GM21717 (cell line): ENCODE results near the gene DOCK10.

ENCODE experiments used
- ATAC-seq: cut with Tn5 transposase; IDR thresholded peaks from one replicate; pipeline ENCODE4 v1.9.1; 2021; ENCODE audit warnings: mild to moderate bottlenecking, moderate library complexity; ENCODE audit not compliant: unreplicated experiment

The DOCK10 gene

DNA sequence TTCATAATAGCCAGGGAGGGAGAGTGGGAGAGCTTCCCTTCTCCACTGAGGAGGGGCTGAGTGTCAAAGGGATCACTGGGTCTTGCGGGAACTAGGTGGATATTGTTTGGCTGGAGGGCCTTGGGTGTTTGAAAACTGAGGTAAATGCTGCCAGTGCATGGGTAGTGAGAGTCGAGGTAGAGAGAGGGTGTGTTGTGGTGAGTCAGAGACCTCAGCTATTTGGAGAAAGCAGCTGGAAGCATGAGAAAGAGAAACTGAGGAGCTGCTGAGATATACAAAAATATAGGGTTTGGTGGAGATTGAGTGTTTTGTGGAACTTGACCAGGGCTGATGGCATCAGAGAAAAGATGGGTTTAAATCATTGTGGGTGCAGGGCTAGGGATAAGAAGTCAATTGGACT lies 199.1 kb downstream of the DOCK10 start:
- ATAC-seq, result no peak

DNA sequence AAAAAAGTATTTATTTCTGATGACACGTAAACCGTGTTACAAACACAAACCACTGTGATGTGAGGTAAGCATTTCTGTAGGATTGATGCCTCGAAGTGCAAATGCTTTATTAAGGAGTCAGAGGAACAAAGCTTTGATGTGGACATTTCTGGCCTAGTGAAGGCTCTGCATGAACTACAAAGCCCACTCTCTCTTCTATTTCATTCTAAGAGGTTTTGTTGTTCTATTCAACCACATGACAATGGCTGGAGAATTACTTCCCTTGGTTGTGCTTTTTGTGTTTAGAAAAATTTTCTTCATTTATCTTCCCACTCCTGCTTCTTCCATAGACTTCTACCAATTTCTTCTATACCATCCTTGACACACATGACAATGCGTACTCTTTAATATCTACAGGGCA lies 200.4 kb downstream of the DOCK10 start:
- ATAC-seq, result no peak

DNA sequence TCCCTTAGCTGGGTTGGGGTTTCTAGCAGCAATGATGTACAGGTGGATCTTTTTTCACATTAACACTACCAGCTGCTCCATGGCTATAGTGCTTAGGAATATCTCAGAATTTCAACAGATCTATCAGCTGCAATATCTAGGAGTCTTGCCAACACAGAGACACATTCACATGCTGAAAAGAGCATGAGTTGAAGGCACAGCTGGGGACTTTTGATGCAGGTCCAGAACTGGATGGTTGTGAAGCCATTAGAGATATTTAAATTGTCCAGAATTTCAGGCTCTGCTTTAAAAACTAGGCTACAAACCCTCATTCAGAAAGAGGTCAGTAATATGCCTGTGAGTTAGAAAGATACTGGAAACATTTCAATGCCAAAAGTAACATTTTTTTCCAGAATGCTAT lies 203.9 kb downstream of the DOCK10 start:
- ATAC-seq, result no peak

DNA sequence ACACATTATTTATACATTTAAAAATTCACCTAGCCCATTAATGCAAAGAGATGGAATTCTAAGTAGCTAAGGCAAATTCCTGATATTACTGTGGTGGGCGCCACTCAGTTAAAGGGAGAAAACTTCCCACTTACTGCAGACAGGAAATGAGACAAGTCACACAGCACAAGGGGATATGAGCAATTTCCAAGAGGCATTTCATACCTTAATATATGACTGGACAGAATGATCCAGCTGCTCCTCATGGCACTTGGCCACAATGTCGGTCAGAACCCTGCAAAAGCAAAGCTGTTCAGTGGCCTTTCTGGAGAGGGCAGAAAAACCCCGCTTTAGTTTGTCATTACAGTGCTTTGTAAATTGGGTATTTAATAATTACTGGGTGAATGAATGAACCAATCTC lies 204.7 kb downstream of the DOCK10 start:
- ATAC-seq, result no peak

DNA sequence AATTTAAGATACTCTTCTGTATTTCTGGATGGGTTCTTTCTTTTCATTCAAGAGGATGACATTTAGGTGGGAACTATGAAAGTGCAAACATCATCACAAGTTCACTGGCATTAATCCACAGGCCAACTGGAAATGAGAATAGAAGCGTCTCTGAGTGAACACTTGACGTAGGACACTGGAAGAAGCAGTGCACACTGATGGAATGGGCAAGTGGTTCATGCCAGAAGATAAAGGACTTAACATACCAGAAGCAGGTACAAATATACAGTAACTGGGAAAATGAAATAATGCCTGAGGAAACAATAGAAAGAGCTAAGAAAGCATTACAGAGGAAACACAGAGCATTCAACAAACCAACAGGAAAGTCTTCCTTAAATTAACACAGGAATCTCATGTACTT lies 205.2 kb downstream of the DOCK10 start:
- ATAC-seq, result no peak

DNA sequence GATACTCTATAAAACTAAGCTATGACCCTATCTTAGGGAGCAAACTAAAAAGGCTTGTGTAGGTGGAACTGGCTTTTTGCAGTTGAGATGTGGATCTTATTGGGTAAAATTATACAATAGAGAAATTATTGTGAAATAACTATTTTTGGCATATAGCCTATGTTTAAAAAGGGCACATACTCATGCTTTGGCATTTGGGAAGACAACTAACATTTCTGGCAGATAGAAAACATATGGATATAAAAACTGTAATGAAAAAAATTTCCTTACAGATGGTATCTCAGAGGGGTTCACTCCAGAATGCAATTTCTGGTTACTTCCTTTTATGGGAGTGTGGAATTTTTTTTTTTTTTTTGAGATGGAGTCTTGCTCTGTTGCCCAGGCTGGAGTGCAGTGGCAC lies 206.0 kb downstream of the DOCK10 start:
- ATAC-seq, result no peak

DNA sequence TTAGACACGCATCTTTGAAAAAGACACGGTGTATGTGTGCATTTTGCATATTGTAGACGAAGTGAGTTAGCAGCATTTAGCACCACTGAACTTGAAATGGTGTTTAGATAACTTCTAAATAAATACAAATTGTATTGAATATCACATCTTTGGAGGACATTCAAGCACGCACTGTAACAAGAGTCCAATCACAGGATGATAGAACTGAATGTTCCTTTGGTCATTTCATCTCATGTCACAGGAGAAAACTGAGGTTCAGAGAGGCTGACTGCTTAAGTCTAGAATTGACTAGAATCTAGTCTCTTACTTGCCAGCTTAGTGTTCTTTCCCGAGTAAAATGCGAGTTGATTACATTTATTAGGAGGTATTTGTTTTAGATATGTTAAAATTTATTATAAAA lies 206.9 kb downstream of the DOCK10 start:
- ATAC-seq, result no peak

DNA sequence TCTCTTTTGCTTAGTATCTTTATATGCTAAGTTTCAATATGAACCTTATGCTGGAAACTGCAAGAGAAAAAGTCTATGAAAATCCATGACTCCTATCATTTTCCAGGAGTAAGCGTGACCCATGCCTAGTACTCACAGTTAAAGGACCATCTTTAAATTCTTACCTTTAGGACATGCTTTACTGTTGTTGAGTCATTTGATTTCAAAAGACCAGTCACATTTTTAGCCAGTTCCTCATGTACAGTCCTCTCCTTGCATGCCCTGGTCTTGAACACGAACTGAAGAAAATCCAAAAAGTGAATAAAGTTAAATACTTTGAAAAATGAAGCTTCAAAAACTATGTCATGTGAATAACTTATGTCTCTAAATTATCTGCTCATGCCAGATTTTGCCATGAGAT lies 208.3 kb downstream of the DOCK10 start:
- ATAC-seq, result no peak

DNA sequence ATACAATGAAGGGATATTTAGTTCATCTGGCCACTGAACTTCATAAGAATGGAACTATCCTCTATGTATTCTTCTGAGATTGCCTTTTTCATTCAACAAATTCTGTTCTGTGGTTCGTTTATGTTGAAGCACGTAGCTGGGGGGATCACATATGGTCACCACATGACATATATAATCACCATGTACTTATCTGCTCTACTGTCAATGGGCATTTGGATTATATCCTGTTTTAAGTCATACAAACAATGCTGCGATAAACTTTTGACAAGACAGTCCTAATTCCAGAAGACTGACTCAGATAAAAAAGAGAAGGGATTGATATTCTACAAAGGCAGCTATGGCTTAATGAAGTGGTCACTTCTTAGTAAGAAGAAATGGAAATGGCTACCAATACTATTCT lies 210.1 kb downstream of the DOCK10 start:
- no peak for ATAC-seq

DNA sequence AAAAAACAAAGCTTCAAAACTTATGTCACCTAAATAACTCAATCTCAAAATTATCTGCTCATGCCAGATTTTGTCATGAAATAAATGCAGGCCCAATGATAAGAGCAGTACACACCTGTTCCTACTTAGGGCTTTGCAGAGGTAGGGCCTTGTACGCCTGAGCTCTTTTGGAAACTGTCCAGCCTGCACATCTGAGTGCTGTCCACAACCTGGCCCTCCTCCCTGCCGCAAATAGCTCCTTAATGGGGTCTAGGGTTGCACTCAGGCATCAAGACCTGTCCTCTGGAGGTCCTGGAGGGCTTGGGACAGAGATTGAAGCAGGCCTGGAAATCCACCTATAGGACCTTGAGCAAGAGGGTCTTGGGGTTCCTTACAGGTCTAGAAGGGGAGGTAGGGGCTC lies 210.7 kb downstream of the DOCK10 start:
- ATAC-seq, result no peak

DNA sequence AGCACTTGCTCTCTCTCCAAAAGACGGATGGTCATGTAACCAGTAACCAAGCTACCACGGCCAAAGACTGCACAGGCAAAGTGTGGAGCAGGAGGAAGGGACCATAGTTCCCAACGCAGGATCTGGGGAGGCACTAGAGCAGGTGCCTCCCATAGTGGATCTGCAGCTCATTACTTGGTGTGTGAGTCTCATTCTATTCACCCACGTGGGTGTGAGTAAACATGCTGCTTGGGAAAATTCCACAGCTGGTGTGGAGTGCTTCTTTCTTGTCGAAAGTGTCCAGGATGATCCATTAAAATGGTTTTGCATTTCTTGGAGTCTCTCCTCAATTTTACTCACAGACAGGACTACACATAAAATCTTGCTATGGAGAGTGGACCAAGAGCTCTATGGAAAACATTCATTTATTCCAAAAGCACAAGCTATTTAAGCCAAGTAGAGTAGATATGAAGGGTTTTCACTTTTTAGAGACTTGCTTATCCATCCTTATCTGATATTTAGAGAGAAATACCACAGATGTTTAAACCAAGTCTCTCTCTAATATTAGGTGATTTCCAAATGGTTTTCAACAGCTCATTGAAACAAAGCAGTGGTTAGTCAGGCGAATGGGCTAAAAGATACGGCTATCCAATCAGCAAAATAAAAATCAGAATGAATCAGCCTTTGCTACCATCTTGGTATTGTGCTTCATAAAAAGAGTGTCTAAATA lies 221.8 kb downstream of the DOCK10 start:
- ATAC-seq, result no peak

DNA sequence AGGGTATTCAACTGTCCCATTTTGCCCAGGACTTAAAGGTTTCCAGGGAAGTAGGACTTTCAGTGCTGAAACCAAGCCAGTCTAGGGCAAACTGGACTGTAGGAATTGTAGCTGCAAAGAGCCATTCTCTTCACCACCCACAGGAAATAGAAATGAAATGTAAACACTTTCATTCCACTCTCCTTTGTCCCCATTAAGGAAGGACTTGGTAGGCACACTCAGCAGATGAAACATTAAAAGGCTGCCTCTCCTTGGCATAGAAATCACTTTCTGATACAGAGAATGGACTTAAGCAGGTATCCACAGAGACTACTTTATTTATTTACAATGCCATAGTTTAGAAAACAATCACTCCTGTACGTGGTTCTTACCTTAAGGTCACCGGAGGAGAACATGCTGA lies 223.2 kb downstream of the DOCK10 start:
- no peak for ATAC-seq

DNA sequence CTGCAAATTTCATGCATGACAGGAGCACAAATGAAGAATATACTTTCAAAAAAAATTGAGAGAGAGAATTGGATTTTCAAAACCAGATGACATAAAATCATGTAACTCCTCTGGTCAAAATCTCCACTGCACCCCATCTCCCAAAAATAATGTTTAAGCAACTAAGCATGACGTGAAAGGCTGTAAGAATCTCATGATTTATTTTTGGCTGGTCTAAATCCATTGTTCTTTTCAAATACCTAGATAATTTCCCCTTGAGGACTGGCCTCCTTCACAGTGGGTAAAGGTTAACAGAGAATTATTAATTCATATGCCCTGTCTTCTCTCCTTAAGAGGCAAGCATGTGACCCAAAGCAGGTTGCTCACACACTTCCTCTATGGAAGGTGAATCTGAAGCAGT lies 224.6 kb downstream of the DOCK10 start:
- ATAC-seq, result no peak

DNA sequence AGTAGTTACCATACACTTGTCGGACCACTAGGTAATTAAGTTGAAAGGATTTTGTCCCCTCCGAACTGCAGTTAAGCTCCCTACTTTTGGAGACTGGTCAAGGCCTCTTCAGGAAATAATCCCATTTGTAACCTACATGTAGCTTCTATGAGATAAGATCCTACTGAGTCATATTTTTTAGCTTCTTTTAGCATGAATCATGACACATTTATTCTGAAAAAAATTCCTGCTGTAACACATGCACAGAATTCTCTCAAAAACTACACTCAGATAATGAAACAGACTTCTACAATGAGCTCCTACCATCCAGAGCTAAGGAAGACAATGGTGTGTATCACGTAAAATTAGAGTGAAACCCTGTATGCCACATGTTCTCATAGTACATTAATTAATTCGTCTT lies 225.5 kb downstream of the DOCK10 start:
- ATAC-seq, result no peak

DNA sequence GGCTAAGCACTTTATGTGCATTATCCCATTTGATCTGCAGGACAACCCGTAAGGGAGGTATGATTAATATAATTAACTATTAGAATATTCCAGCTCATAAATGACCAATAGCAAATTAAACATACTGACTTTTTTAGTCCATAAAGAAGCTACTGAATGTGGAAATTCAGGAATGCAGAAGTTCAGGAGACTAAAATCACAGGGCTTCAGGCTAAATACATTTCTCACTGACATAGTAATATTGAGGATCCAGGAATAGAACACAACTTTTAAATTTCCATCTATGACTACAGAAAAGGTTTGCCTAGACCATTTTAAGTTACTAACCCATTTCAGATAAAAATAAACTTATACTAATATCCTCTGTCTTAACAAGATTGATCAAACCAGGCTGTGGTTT lies 228.7 kb downstream of the DOCK10 start:
- ATAC-seq, result no peak

DNA sequence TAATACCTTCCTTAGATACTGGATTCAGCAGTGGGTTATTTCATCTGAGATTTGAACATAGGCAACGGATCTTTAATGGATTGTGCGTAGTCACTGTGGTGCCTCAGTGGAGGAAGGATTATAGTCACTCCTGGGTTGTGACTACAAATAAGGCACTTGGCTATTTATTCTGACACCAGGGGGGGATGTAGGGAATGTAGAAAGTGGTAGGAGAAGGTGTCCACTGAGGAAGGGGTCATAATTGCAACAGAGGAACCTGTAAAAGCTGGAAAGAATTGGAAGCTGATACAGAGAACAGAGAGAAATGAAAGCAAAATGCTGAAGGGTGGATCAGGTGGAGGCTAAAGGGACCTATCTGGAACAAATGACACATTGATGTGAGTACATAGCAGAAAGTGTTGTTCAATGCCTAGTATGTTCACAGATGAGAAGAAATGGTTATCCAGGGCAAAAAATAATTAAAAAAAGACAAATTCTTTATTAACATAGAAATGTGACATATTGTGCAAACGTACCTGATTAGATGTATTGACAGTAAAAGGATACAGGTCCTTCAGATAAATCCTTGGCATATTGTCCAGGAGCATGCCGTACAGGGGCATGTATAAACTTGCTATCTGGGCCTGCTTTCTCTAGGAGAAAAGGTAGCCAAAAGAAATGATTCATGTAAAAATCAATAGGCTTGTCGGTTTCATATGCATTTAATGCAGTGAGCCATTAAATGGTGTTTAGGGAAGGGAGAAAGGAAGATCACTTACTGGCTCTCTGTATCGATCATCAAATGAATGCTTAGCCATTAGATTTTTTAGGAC lies 234.9 kb downstream of the DOCK10 start:
- no peak for ATAC-seq

DNA sequence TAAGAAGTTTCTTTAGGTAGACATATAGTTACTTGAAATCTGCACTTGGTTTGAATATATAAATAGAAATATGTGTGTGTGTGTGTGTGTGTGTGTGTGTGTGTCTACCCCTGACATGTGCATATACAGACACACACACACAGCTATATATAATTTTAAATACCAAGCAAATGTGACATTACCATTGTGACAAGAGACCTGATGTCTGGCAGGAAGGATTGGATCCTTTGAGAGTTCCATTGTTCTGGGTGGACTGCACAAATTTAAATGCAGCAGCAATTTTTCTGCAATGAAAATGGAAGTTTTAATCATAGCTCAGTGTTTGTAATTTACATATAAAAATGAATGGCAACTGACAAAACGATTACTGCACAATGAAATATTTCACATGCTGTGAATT lies 238.3 kb downstream of the DOCK10 start:
- ATAC-seq, result no peak

DNA sequence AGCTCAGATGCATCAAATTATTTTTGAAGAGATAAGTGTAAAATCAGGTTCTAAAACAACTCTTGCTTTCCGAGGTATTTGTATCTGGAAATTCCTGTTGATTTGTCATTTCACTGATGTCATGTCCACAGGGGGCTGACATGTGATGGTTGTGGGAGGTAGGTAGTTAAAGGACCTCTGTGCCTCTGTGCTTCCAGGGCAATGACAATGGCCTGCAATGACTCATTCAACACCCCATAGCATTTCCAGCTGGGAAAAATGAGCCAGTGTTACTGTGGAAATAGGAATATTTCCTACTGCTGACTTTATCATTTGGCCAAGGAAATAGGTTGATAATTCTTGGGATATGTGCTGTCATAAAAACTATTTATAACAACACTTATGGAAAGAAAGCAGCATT lies 239.9 kb downstream of the DOCK10 start:
- ATAC-seq, result no peak

DNA sequence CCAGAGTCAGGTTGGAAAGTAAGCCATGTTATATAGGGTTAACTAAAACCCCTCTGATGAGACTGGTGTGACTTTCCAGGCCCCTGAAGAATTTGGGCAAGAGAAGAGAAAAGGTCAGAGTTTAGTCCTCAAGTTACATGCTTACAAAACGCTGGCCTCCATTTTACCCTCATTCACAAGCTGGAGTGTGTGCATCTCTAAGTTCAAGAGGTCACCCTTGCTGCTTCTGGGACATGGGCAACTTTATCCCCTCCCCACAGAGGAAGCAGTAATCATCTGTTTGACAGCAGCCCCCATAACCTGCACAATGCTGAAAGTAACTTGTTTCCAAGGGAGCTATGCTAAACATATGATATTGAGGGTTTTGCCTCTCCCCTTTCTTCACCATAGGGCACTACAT lies 240.9 kb downstream of the DOCK10 start:
- no peak for ATAC-seq

DNA sequence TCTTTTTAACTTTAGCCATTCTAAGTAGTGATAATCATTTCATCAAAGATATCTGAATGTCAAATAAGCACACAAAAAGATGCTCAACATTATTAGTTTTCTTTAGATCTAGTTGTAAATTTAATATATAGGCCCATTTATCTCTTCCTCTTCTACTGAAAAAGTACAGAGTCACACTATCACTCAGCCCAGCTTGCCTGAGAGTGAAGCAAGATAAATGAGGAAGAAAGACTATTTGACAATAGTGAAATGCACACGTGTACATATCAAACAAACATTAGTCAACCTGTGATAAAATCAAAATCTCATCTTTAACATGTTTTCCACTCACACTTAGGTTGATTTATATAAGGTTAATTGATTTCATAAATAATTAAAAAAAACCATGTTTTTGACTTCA lies 242.6 kb downstream of the DOCK10 start:
- no peak for ATAC-seq

DNA sequence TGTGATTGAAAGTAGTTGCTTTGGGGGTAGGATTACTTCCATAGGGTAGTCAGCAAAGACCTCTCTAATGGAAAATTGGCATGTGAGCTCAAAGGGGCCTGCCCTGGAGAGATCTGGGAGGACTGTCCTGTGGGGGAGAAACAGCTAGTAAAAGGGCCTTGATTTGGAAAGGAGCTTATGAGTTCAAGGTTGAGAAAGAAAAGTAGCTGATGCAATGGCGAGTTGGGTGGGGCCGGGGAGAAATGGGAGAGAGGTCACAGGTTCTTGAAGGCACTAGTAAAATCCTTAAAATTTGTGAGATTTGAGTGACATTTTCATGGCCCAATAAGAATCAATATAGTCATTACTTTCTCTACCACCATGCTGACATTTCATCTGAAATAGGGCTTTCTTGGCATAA lies 244.1 kb downstream of the DOCK10 start:
- no peak for ATAC-seq

DNA sequence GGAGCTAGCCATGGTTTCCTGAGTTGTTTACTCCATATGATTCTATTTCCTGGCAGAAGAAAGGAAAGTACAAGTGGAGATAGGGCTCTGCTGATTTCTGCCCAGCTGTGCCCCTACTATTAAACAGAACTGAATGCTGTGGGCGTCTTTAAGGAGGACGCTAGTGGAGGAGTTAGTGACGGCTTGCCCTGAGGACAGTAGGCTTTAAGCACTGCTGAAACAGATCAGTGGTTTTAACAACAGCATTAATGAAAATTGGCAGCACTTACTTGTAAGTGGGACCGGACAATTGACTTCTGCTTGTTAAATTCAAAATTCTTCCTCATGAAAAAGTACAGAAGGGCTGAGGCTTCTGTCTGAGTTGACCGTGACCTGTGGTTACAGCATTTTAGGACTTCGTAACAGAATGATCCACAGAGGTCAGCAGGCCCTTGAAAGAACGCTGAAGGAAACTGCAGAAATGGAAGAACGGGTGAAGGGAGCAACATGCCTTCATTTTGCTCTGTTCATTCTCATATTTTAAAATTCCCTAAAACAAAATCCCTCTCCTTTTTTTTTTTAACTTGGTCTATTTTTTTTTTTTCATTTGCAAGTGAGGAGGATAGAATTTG lies 245.5 kb downstream of the DOCK10 start:
- no peak for ATAC-seq
